ENCODE measurements around the gene NUDT16L1.

DNA sequence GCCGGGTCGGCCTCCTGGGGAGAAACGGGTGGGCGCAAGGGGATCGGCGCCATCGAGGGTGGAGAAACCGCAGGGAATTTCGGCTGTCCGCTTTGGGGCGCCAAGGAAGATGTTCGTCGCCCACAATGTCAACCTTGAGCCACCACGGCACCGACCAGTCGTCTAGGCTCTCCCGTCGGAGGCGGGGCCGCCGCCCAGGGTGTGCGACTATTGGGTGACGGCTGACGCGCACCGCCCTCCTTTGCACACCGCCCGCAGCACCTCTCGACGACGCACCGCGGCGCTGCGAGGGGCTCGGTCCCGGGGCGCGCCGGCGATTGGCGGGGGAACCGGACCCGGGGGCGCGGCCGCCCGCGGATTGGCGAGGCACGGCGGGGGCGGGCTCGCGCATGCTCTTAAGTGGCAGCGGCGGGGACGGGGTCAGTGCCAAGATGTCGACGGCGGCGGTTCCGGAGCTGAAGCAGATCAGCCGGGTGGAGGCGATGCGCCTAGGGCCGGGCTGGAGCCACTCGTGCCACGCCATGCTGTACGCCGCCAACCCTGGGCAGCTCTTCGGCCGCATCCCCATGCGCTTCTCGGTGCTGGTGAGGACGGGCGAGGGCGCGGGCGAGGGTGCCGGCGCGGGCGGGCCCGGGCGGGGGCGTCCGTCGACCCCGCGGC, at the start of gene NUDT16L1:
- TF ChIP-seq, protein P1, sequence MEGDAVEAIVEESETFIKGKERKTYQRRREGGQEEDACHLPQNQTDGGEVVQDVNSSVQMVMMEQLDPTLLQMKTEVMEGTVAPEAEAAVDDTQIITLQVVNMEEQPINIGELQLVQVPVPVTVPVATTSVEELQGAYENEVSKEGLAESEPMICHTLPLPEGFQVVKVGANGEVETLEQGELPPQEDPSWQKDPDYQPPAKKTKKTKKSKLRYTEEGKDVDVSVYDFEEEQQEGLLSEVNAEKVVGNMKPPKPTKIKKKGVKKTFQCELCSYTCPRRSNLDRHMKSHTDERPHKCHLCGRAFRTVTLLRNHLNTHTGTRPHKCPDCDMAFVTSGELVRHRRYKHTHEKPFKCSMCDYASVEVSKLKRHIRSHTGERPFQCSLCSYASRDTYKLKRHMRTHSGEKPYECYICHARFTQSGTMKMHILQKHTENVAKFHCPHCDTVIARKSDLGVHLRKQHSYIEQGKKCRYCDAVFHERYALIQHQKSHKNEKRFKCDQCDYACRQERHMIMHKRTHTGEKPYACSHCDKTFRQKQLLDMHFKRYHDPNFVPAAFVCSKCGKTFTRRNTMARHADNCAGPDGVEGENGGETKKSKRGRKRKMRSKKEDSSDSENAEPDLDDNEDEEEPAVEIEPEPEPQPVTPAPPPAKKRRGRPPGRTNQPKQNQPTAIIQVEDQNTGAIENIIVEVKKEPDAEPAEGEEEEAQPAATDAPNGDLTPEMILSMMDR (IDR thresholded peaks at IDR 0.05; ENCODE audit: control extremely low read depth in 1 of 3, insufficient read depth in 1 of 3, low read depth in 1 of 3, low read length in 3 of 3) = peak in 2 of 3 experiments; percentile 23 to 24; a peak in 2 of 4 replicates
- TF ChIP-seq POLR2AphosphoS5 (IDR thresholded peaks at IDR 0.05; ENCODE audit: low read depth, low read length) = peak; percentile 49
- TF ChIP-seq SRF (IDR thresholded peaks at IDR 0.05; ENCODE audit: low read depth, low read length) = no peak
- TF ChIP-seq ZNF274 (IDR thresholded peaks at IDR 0.05; ENCODE audit: borderline replicate concordance, extremely low read depth, low read length) = no peak
- TF ChIP-seq CEBPB (IDR thresholded peaks at IDR 0.05; ENCODE audit: low read depth, low read length) = no peak
- no peak for TF ChIP-seq HDAC2 (IDR thresholded peaks at IDR 0.05; ENCODE audit: borderline replicate concordance in 1 of 2, low read depth in 2 of 2, low read length in 2 of 2)
- peak; percentile 82 for TF ChIP-seq TAF1 (IDR thresholded peaks at IDR 0.05; ENCODE audit: low read depth, low read length)
- no peak for TF ChIP-seq EP300 (IDR thresholded peaks at IDR 0.05; ENCODE audit: borderline replicate concordance in 1 of 2, low read depth in 2 of 2, low read length in 2 of 2)

Data from H1 (cell line).